Fibroblast of the aortic adventitia (primary cell): Measurements from ENCODE around the gene FOXL2NB. TPM values are rescaled to one million over a fixed set of nuclear protein-coding genes. Genes with fewer than 3 reads are reported as not detected.

Experiments
- DNase-seq: peaks from one replicate; pipeline ENCODE4 v3.0.0-alpha.2; 2010; ENCODE audit warnings: low read depth
- H3K4me3 ChIP-seq: 2 replicates; pipeline ENCODE4 v1.5.1; 2011; ENCODE audit warnings: low read depth, mild to moderate bottlenecking, control low read depth, low read length, moderate library complexity
- CTCF ChIP-seq: IDR thresholded peaks from 2 replicates; pipeline ENCODE4 v1.5.1; 2011; ENCODE audit warnings: mild to moderate bottlenecking, low read length, control low read depth, inconsistent platforms; ENCODE audit not compliant: insufficient read depth
- total RNA-seq: library from RNA; depleted of rRNA; stranded (reverse); fragments of >200 nt; gene quantifications from 2 replicates; pipeline ENCODE4 v1.2.3, GENCODE V29; 2012; ENCODE audit warnings: low replicate concordance

FOXL2NB gene
- total RNA-seq, 1 donor: not detected

- TF ChIP-seq CTCF: peak; percentile 24
- DNase-seq: peak; percentile 30
- H3K4me3 ChIP-seq: peak overlapping the region; percentile 63
These were observed 1.0 kb upstream of the FOXL2NB start for GRCh38 chr3:138945709-138946662.

DNA sequence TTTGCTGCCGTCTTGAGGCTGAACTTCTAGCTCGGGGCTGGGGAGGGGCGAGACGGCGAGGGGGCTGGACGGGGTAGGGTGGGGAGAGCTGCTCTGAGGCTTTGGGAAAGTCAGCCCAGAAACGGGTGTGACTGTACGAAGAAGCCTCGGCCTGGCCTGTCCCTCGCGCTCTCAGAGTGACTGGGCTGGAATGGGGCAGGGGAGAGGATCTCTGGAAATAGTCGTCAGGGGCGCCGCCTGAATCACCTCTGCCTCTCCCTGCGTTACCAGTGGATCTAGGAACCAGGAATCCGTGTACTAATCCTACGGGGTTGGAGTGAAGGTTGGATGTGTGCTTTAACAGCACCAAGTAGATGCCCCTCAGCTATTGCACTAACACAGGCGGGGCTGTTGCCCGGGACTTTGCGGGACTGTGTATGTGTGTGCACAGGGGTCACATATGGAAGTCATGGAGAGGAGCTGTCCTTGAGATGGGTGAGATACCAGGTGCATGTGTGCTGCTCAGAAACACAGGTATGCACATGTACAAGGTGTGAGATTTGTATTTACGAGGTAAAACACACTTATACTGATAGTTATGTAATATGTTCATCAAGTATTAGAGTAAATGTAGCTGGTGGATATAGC is 591 bp downstream of the FOXL2NB start:
- no peak for TF ChIP-seq CTCF
- DNase-seq: no peak
- H3K4me3 ChIP-seq: peak overlapping the region; percentile 63

- DNase-seq: no peak
- H3K4me3 ChIP-seq: no peak overlapping the region
These were observed 1.5 kb downstream of the FOXL2NB start for GRCh38 chr3:138948371-138949001.

DNA sequence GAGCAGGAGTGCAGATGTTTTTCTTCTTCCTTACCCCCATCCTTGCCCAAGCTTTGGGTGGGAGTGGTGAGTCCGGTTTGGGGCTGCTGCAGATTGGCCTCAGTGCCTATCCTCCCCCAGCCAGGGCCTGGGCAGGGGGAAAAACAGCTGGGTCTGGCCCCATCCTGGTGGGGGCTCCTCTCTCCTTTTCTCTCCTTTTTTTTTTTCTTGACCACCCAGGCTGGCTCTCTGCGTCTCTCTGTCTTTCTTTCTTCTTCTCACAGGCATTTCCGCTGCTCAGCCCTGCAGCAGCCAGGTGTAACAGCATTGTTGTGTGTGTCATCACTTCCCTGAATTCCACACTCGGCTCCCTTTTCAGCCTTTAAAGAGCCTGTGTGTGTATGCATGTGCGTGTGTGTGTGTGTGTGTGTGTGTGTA is 2.0 kb downstream of the FOXL2NB start:
- no peak for TF ChIP-seq CTCF
- no peak overlapping the region for H3K4me3 ChIP-seq
- no peak for DNase-seq

More at GRCh38 chr3:138948371-138949001, 1.5 kb downstream of the FOXL2NB start:
- TF ChIP-seq CTCF: no peak

DNA sequence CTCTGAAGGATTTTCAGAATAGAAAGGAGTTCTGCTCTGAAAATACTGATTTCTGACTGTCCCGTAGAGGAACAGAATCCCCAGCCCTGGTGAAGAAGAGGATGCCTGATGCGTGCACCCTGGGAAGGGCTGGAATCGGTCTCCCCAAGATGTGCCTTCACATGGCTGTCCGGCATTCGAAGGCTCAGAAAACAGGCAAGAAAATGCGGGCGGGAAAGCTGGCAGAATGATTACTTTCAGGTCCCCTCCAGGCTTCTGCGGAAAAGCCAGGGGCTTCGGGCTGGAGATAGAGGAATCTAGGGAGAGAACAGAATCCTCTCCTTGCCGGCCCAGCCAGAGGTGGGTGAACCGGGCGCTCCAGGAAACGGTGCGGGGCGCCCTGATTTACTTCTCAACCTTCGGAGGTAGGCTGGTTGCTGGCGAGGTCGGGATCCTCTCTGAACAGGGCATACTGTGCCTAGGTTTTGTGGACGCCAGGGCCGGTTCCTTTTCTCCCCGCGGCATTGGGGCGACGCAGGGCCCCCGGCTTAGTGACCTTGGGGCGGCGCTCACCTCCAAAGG is 2.5 kb downstream of the FOXL2NB start:
- H3K4me3 ChIP-seq: peak overlapping the region; percentile 49
- DNase-seq: no peak
- TF ChIP-seq CTCF: no peak

- no peak for DNase-seq
- TF ChIP-seq CTCF: no peak
- peak overlapping the region; percentile 49 for H3K4me3 ChIP-seq
These were observed 3.1 kb downstream of the FOXL2NB start for GRCh38 chr3:138950006-138950644.
